ENCODE results near the gene IL1RL1.
A peak's percentile ranks its signal among the peaks of the same experiment; 100 is the strongest.
"Not testable (repeated sequence)": the region's sequence is repeated elsewhere in the genome, so short reads cannot be mapped to it uniquely, and the experiment has no call there.

IL1RL1 gene

DNA sequence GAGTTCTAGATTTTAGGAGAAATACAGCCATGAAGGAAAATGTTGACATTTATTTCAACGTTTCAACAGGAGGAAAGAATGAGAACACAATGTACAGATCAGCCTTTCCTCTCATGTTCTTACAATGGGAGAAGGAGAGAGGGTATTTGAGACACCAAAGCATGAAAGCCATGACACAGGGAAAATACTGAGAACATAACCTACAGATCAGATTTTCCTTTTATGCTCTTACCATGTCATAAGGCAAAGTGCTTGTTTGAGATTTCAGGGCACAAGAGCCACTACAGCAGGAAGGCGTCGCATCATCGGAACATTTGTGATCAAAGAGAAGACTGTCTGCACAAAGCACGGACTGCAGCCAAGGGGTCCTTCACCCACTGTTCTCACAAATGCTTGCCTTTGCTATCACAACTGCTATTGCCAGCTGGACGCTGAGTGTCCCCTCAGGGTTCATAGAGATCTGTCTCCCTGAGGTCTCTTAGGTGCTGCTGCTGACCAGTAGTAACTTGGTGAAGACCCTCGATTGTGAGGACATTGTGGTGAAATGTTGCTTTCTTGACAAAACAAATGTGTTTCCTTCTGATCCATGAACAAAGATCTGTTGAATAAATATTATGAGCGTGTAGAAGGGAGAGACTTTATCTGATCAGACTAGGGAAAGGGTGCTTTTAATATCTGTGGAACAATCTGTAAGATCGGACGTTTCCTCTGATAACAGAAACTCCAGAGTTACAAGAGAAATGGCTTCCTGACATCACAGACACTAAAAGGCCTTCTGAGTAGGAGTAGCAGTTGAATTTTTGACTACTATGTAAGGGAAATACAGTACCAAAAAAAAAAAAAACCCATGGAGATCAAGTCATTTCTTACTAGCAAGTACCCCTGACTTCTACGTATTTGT lies 6.4 kb upstream of the IL1RL1 start:
- H3K27ac Mint-ChIP-seq = peak overlapping the region; percentile 93
- H3K36me3 Mint-ChIP-seq = peaks cover 3% of the 10 kb centered on the region
- no peaks in the 10 kb centered on the region for H3K9me3 Mint-ChIP-seq (ENCODE audit: low read depth)
- H3K27me3 Mint-ChIP-seq = no peaks in the 10 kb centered on the region
- H3K4me1 Mint-ChIP-seq (ENCODE audit: low read depth) = peaks cover 41% of the 10 kb centered on the region
- H3K4me3 Mint-ChIP-seq = peak overlapping the region; percentile 39

DNA sequence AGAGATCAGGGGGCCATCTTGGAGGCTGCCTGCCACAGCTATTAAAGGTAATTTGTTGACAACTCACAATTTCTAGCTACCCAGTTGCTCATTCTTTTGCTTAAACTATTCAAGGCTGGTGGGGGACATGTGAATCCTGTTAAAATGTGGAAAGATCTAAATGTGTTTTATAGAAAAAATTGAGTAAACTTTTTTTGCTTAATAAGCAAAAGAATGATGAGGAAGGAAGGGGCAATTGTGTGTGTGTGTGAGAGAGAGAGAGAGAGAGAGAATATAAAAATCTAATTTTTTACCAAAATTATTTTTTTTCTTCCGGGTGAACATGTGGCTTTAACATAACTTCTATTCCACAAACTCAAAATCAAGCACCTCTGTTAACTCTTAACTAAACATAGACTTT lies 5.2 kb upstream of the IL1RL1 start:
- H3K27me3 Mint-ChIP-seq = no peaks in the 10 kb centered on the region
- no peak overlapping the region for H3K4me3 Mint-ChIP-seq
- peaks cover 3% of the 10 kb centered on the region for H3K36me3 Mint-ChIP-seq
- H3K27ac Mint-ChIP-seq = peak overlapping the region; percentile 93
- H3K9me3 Mint-ChIP-seq (ENCODE audit: low read depth) = no peaks in the 10 kb centered on the region
- H3K4me1 Mint-ChIP-seq (ENCODE audit: low read depth) = peaks cover 40% of the 10 kb centered on the region

DNA sequence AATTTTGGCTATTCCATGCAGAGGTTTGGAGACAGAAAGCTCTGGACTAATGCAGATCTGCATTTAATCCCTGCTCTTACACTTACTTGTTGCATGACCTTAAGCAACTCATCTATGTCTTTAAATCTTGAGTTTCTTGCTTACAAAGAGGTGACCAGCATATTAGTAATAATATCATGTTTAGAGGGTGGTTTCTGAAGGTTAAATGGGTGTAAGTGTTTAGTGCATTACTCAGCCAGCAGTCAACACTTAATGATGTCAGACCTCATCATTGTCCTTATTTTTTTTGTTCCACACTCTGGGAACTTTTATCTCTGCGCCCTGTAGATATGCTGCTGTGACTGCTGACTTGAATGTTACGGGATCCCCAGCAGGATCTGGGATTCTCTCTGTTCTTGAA lies 1.7 kb downstream of the IL1RL1 start:
- no peaks in the 10 kb centered on the region for H3K4me1 Mint-ChIP-seq (ENCODE audit: low read depth)
- no peak overlapping the region for H3K27ac Mint-ChIP-seq
- H3K4me3 Mint-ChIP-seq = no peak overlapping the region
- no peaks in the 10 kb centered on the region for H3K9me3 Mint-ChIP-seq (ENCODE audit: low read depth)
- H3K36me3 Mint-ChIP-seq = peaks cover under 1% of the 10 kb centered on the region
- H3K27me3 Mint-ChIP-seq = no peaks in the 10 kb centered on the region

DNA sequence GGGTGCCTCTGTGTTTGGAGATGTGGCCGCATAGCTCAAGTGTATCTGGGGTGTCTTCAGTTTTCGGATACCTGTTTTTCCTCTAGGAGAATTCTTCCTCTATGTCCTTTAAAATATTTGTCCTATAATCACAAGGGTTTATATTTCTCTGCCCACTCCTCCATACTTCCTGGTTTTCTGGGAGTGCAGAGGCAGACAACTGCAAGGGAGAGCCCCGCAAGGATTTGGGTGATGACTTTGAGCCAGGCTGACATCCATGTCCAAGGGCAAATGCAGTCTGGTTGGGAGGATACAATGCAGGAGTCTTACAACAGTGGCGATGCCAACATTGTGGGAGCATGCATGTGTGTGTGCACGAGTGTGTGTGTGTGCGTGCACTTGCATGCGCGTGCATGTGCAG lies 2.1 kb downstream of the IL1RL1 start:
- Mint-ChIP-seq H3K27ac (no peak overlapping the region), H3K9me3 (ENCODE audit: low read depth) (no peaks in the 10 kb centered on the region), H3K4me3 (no peak overlapping the region), H3K4me1 (ENCODE audit: low read depth) (no peaks in the 10 kb centered on the region), H3K36me3 (no peaks in the 10 kb centered on the region), H3K27me3 (no peaks in the 10 kb centered on the region)

DNA sequence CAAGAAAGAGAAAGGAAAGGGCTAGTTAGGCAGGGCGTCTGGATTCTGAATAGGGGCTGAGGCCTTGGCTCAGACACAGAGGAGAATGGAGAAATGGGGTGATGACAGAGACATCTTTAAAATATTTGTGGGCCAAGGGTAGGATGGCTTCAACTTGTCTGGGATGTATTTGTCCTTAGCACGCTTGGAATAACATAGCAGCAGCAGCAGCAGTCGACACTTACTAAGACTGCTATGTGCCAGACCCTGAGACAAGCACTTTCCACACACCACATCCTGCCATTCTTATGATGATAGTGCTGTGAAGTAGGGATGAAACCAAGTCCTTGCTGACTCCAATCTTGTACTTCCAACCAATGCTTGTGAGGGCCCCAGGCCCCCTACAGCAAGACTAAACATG lies 2.6 kb downstream of the IL1RL1 start:
- Mint-ChIP-seq H3K4me3 (no peak overlapping the region), H3K27ac (no peak overlapping the region), H3K27me3 (no peaks in the 10 kb centered on the region), H3K36me3 (no peaks in the 10 kb centered on the region), H3K9me3 (ENCODE audit: low read depth) (no peaks in the 10 kb centered on the region), H3K4me1 (ENCODE audit: low read depth) (no peaks in the 10 kb centered on the region)

DNA sequence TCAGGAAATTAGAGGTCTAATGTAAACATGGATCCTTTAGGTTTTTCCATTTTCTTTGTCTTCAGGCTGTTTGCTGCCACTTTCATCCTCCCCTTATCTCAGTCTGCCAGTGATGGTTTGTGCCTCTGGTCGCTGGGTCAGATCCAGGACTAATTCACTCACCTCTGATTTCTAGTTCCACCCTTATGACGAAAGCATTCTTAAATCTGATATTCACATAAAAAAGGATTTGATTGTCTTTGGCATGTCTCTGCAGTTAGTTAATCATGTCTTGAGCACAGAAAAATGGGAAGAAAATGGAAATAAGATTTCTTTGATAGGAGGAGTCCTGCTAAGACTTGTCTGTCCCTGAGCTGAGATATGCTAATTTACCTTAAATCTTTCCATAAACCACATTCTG lies 4.6 kb downstream of the IL1RL1 start:
- no peaks in the 10 kb centered on the region for H3K27me3 Mint-ChIP-seq
- no peak overlapping the region for H3K4me3 Mint-ChIP-seq
- no peaks in the 10 kb centered on the region for H3K36me3 Mint-ChIP-seq
- H3K9me3 Mint-ChIP-seq (ENCODE audit: low read depth) = no peaks in the 10 kb centered on the region
- H3K4me1 Mint-ChIP-seq (ENCODE audit: low read depth) = no peaks in the 10 kb centered on the region
- no peak overlapping the region for H3K27ac Mint-ChIP-seq

DNA sequence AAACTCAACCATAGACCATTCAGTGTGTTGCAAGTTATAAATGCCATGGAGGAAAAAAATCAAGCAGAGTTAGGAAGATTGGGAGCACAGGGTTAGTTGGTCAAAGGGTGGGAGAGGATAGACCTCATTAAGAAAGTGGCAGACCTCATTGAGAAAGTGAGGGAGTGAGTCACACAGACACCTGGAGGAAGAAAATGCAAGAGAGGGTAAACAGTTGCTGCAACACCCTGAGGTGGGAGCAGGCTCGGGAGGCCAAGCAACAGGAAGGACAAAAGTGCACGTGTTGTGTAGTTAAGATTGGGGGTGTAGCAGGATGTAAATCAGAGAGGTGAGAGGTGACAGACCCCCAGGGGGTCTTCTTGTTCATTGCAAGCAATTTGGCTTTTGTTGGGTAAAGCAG lies 6.4 kb downstream of the IL1RL1 start:
- H3K27me3 Mint-ChIP-seq = peaks cover 1% of the 10 kb centered on the region

DNA sequence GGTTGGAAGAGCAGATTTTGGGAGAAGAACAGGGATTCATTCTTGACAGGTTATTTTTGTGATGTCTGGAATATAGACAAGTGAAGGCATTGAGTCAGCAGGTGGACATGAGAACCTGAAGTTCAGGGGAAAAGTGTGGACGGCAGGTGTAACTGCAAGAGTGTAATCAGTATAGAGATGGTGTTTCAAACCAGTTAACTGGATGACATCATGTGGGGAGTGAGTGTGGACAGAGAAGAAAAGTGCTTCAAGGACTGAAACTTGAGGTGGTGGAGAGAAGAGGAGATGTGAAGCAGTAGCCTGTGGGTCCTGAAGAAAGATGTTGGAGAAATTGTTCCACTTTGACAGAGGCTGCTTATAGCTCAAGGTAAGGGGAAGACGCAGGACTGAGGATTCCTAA lies 7.1 kb downstream of the IL1RL1 start:
- Mint-ChIP-seq H3K27ac (no peak overlapping the region), H3K27me3 (peaks cover 1% of the 10 kb centered on the region), H3K4me1 (ENCODE audit: low read depth) (no peaks in the 10 kb centered on the region), H3K36me3 (no peaks in the 10 kb centered on the region), H3K9me3 (ENCODE audit: low read depth) (no peaks in the 10 kb centered on the region), H3K4me3 (no peak overlapping the region)

More for the DNA sequence above, 6.4 kb downstream of the IL1RL1 start:
- no peak overlapping the region for H3K27ac Mint-ChIP-seq
- no peaks in the 10 kb centered on the region for H3K9me3 Mint-ChIP-seq (ENCODE audit: low read depth)
- no peaks in the 10 kb centered on the region for H3K4me1 Mint-ChIP-seq (ENCODE audit: low read depth)
- H3K4me3 Mint-ChIP-seq = no peak overlapping the region
- H3K36me3 Mint-ChIP-seq = no peaks in the 10 kb centered on the region

DNA sequence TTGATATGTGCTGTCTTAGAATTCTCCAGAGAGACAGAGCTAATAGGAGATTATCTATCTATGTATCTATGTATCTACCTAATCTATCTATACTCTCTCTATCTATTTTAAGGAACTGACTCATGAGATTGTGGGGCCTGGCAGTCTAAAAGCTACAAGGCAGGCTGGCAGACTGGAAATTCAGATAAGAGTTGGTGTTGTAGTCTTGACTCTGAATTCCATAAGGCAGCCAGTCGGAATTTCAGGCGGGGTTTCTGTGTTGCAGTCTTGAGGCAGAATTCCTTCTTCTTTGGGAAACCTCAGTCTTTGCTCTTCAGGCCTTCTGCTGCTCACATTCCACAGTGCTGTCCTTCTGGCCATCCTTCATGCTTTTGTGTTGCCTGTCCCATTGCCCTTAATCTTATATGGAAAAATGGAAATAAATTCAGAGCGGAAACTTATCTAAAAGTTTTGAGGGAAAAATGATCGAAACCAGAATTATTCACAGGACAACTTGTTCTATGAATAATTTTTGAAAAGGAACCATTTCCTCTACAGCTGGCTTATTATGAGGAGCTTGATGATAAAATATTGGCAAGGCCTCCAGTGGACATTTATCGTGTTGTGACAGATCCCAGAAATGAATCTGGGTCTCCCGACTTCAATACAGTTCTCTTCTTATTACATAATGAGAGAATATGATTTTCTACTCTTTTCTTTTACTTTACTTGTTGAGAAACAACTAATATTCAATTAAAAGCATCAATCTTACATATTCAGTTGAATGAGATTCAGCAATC lies 10.8 kb downstream of the IL1RL1 start:
- Mint-ChIP-seq H3K4me1 (ENCODE audit: low read depth) (no peaks in the 10 kb centered on the region), H3K36me3 (no peaks in the 10 kb centered on the region), H3K27me3 (peaks cover 1% of the 10 kb centered on the region), H3K27ac (no peak overlapping the region), H3K9me3 (ENCODE audit: low read depth) (no peaks in the 10 kb centered on the region), H3K4me3 (no peak overlapping the region)

DNA sequence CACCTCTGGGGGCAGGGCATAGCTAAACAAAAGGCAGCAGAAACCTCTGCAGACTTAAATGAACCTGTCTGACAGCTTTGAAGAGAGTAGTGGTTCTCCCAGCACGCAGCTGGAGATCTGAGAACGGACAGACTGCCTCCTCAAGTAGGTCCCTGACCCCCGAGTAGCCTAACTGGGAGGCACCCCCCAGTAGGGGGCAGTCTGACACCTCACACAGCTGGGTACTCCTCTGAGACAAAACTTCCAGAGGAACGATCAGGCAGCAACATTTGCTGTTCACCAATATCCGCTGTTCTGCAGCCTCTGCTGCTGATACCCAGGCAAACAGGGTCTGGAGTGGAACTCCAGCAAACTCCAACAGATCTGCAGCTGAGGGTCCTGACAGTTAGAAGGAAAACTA lies 13.6 kb downstream of the IL1RL1 start:
- not testable (repeated sequence) for H3K4me1 Mint-ChIP-seq (ENCODE audit: low read depth); H3K27me3 Mint-ChIP-seq; H3K36me3 Mint-ChIP-seq; H3K4me3 Mint-ChIP-seq; H3K27ac Mint-ChIP-seq; H3K9me3 Mint-ChIP-seq (ENCODE audit: low read depth)

DNA sequence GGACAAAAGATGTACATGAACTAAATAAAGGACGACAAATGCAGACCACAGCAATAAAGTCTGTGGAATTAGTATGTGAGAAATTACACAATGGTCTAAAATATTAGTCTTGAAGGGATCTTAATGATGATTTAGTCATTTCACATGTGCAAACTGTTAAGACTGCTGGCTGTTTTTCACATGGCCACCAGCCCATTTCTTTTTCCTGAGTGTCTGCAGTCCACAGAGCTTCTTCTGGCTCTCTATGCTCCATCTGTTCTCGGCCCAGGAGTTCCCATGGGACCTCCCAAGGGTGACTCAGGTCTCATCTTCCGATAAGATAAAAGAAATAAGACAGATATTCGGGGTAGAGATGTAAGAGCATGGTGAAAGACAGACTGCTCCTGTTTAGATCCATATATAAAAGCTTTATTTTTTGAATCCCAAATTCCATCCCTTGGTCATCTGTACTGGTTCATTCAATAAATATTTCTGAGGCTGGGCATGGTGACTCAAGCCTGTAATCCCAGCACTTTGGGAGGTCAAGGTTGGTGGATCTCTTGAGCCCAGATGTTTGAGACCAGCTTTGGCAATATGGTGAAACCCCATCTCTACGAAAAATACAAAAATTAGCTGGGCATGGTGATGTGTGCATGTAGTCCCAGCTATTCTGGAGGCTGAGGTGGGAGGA lies 20.1 kb downstream of the IL1RL1 start:
- peaks cover 3% of the 10 kb centered on the region for H3K9me3 Mint-ChIP-seq (ENCODE audit: low read depth)
- H3K4me3 Mint-ChIP-seq = no peak overlapping the region
- peaks cover 3% of the 10 kb centered on the region for H3K27me3 Mint-ChIP-seq
- peaks cover 3% of the 10 kb centered on the region for H3K36me3 Mint-ChIP-seq
- H3K27ac Mint-ChIP-seq = no peak overlapping the region
- H3K4me1 Mint-ChIP-seq (ENCODE audit: low read depth) = peaks cover 3% of the 10 kb centered on the region

DNA sequence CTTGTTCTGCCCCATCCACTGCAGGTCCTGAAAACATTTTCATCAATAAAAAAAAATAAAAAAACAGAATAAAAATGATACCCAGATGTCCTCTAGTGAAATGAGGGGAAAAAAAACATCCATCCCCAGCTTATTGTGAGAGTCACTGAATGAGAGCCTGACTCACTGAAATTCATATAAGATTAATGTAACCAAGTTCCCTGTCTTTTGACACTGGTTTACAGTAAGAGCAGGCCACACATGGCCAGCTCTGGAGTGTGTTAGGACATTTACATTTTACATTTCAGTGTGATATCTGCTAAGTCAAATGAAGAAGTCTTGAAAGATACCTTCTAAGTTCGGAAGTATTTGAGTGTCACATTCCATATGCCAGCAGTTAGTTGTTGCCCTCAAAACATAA lies 23.1 kb downstream of the IL1RL1 start:
- Mint-ChIP-seq H3K27me3 (peaks cover 3% of the 10 kb centered on the region), H3K9me3 (ENCODE audit: low read depth) (peaks cover 3% of the 10 kb centered on the region), H3K27ac (no peak overlapping the region), H3K4me1 (ENCODE audit: low read depth) (peaks cover 9% of the 10 kb centered on the region), H3K4me3 (no peak overlapping the region), H3K36me3 (peaks cover 3% of the 10 kb centered on the region)

DNA sequence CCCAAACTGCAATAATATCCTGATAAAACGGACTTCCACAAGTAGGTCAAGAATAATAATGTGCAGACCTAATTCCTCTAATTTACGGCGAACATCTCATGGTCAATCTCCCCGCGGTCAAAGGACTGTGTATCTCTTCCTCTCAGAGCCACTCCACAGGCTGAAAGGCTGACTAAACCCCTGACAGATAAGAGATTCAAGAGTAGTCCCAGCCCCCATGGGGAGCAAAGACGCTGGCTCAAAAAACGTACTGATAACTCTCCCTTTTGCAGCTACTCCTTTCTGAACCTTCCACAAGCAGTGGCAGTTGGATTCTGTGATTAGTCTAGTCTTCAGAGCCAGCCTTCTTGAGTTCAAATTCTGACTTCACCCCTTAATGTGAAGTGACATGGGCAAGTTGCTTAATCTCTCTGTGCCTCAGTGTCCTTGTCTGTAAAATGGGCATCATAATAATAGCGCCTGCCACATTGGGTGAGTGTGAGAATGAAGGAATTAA lies 24.6 kb downstream of the IL1RL1 start:
- Mint-ChIP-seq H3K27ac (no peak overlapping the region), H3K4me3 (no peak overlapping the region), H3K4me1 (ENCODE audit: low read depth) (peaks cover 9% of the 10 kb centered on the region)

DNA sequence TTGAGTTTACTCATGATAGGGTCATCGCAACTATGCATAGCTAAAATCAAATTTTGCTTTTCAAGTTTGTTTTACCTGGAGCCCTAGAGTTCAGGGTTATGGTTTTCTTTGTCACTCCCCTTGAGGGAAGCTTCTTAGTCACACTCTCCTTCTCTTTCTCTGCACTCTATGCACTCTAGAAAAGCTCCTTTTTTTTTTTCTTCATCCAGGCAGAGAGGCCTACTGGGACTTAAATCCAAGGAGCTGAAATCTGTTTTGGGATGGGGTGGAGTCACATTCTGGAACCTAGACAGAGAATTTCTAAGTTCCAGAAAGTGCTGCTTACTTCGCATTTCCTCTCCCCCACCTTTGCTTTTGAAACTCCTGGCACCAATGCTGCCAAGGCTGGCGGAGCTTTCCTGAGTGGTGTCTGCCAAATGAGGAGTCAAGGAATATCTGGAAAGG lies 25.2 kb downstream of the IL1RL1 start:
- H3K27me3 Mint-ChIP-seq = peaks cover 3% of the 10 kb centered on the region
- peaks cover 3% of the 10 kb centered on the region for H3K36me3 Mint-ChIP-seq
- H3K4me3 Mint-ChIP-seq = no peak overlapping the region
- no peak overlapping the region for H3K27ac Mint-ChIP-seq
- peaks cover 3% of the 10 kb centered on the region for H3K9me3 Mint-ChIP-seq (ENCODE audit: low read depth)
- peaks cover 9% of the 10 kb centered on the region for H3K4me1 Mint-ChIP-seq (ENCODE audit: low read depth)

More for the DNA sequence above, 24.6 kb downstream of the IL1RL1 start:
- peaks cover 3% of the 10 kb centered on the region for H3K27me3 Mint-ChIP-seq
- H3K9me3 Mint-ChIP-seq (ENCODE audit: low read depth) = peaks cover 3% of the 10 kb centered on the region
- peaks cover 3% of the 10 kb centered on the region for H3K36me3 Mint-ChIP-seq

DNA sequence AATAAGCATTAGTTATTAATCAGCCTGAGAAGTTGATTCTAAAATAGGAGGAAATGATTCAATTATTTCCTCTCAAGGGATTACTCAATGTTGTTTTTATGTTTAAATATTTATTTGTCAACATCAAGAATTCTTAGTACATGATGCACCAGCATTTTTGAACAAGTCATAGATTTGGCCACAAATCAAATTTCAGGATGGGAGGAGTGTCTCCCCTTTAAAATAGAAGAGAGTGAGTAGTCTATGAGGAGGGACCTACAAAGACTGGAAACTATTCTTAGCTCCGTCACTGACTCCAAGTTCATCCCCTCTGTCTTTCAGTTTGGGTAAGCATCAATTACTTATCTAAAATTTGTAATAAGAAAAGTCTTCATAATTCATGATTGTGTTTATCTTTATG lies 25.6 kb downstream of the IL1RL1 start:
- peaks cover 9% of the 10 kb centered on the region for H3K4me1 Mint-ChIP-seq (ENCODE audit: low read depth)
- peaks cover 3% of the 10 kb centered on the region for H3K27me3 Mint-ChIP-seq
- no peak overlapping the region for H3K27ac Mint-ChIP-seq
- peaks cover 3% of the 10 kb centered on the region for H3K9me3 Mint-ChIP-seq (ENCODE audit: low read depth)
- no peak overlapping the region for H3K4me3 Mint-ChIP-seq
- peaks cover 3% of the 10 kb centered on the region for H3K36me3 Mint-ChIP-seq
